Measurements from ENCODE around the gene ERC1.

- TF ChIP-seq EZH2 (optimal IDR thresholded peaks at IDR 0.05; ENCODE audit: low read depth, low read length) (no peak), CTCF (IDR thresholded peaks at IDR 0.05; ENCODE audit: low read length) (no peak), EZH2phosphoT487 (IDR thresholded peaks at IDR 0.05; ENCODE audit: low read length) (no peak)
Observed at GRCh38 chr12:1034243-1034642, 43.2 kb downstream of the ERC1 start.

Data from MM.1S (cell line).